Effector memory CD4-positive, alpha-beta T cell (primary cell): ENCODE measurements around the gene VAV2.

Experiments used
- DNase-seq, 3 donors: peaks; one replicate each; pipeline ENCODE4 v3.0.0-alpha.2; 2020
- H3K27ac ChIP-seq: 2 replicates; pipeline ENCODE4 v1.7.0; 2013; ENCODE audit warnings: mild to moderate bottlenecking, low read length, moderate library complexity; ENCODE audit not compliant: insufficient read depth, poor library complexity, severe bottlenecking
- H3K27me3 ChIP-seq: replicated peaks from 2 replicates; pipeline ENCODE4 v1.7.0; 2013; ENCODE audit warnings: mild to moderate bottlenecking, low read length; ENCODE audit not compliant: insufficient read depth, control insufficient read depth, poor library complexity, severe bottlenecking
- H3K36me3 ChIP-seq: 2 replicates; pipeline ENCODE4 v1.7.0; 2013; ENCODE audit warnings: mild to moderate bottlenecking, low read length, moderate library complexity; ENCODE audit not compliant: control insufficient read depth, insufficient read depth
- H3K4me1 ChIP-seq: 2 replicates; pipeline ENCODE4 v1.7.0; 2013; ENCODE audit warnings: low read length, mild to moderate bottlenecking; ENCODE audit not compliant: control insufficient read depth, insufficient read depth, poor library complexity, severe bottlenecking
- H3K4me3 ChIP-seq: 2 replicates; pipeline ENCODE4 v1.7.0; 2013; ENCODE audit warnings: low read length, low read depth, mild to moderate bottlenecking; ENCODE audit not compliant: insufficient read depth, poor library complexity, severe bottlenecking
- H3K9me3 ChIP-seq: 2 replicates; pipeline ENCODE4 v1.7.0; 2013; ENCODE audit warnings: mild to moderate bottlenecking, low read length, moderate library complexity; ENCODE audit not compliant: control insufficient read depth

Gene VAV2

GRCh38 chr9:133728856-133729616 lies 263.1 kb downstream of the VAV2 start:
- H3K4me1 ChIP-seq = peaks cover 9% of the 10 kb centered on the region
- H3K9me3 ChIP-seq = no peaks in the 10 kb centered on the region
- H3K27me3 ChIP-seq = no peaks in the 10 kb centered on the region
- no peak overlapping the region for H3K4me3 ChIP-seq
- H3K36me3 ChIP-seq = no peaks in the 10 kb centered on the region
- no peak overlapping the region for H3K27ac ChIP-seq
- DNase-seq = no peak

GRCh38 chr9:133727876-133728441 lies 264.2 kb downstream of the VAV2 start:
- no peak overlapping the region for H3K27ac ChIP-seq
- H3K4me1 ChIP-seq = peaks cover 9% of the 10 kb centered on the region
- no peaks in the 10 kb centered on the region for H3K36me3 ChIP-seq
- H3K4me3 ChIP-seq = no peak overlapping the region
- H3K9me3 ChIP-seq = no peaks in the 10 kb centered on the region
- no peaks in the 10 kb centered on the region for H3K27me3 ChIP-seq
- DNase-seq = no peak

GRCh38 chr9:133727277-133727875 lies 264.7 kb downstream of the VAV2 start:
- DNase-seq = no peak
- H3K27me3 ChIP-seq = no peaks in the 10 kb centered on the region
- no peak overlapping the region for H3K27ac ChIP-seq
- no peaks in the 10 kb centered on the region for H3K36me3 ChIP-seq
- peaks cover 9% of the 10 kb centered on the region for H3K4me1 ChIP-seq
- H3K4me3 ChIP-seq = no peak overlapping the region
- no peaks in the 10 kb centered on the region for H3K9me3 ChIP-seq

- DNase-seq = peak; percentile 27 to 37 (median 29)
- Histone ChIP-seq H3K27ac (no peak overlapping the region), H3K27me3 (no peaks in the 10 kb centered on the region), H3K4me3 (no peak overlapping the region), H3K4me1 (peaks cover 9% of the 10 kb centered on the region), H3K36me3 (no peaks in the 10 kb centered on the region), H3K9me3 (no peaks in the 10 kb centered on the region)
Observed at GRCh38 chr9:133726401-133727276, 265.5 kb downstream of the VAV2 start.

- no peak for DNase-seq
- no peaks in the 10 kb centered on the region for H3K36me3 ChIP-seq
- no peak overlapping the region for H3K27ac ChIP-seq
- peaks cover 9% of the 10 kb centered on the region for H3K4me1 ChIP-seq
- no peaks in the 10 kb centered on the region for H3K27me3 ChIP-seq
- H3K4me3 ChIP-seq = no peak overlapping the region
- H3K9me3 ChIP-seq = no peaks in the 10 kb centered on the region
Observed at GRCh38 chr9:133725886-133726285, 266.2 kb downstream of the VAV2 start.

- H3K4me3 ChIP-seq = no peak overlapping the region
Observed at GRCh38 chr9:133718563-133719315, 273.4 kb downstream of the VAV2 start.

GRCh38 chr9:133717113-133718031 lies 274.8 kb downstream of the VAV2 start:
- H3K4me1 ChIP-seq = no peaks in the 10 kb centered on the region
- no peaks in the 10 kb centered on the region for H3K27me3 ChIP-seq
- no peak overlapping the region for H3K4me3 ChIP-seq
- DNase-seq = no peak
- no peaks in the 10 kb centered on the region for H3K9me3 ChIP-seq
- no peak overlapping the region for H3K27ac ChIP-seq
- H3K36me3 ChIP-seq = no peaks in the 10 kb centered on the region

More at GRCh38 chr9:133718563-133719315, 273.4 kb downstream of the VAV2 start:
- no peak for DNase-seq
- no peaks in the 10 kb centered on the region for H3K4me1 ChIP-seq
- H3K27me3 ChIP-seq = no peaks in the 10 kb centered on the region
- H3K36me3 ChIP-seq = no peaks in the 10 kb centered on the region
- H3K27ac ChIP-seq = no peak overlapping the region
- H3K9me3 ChIP-seq = no peaks in the 10 kb centered on the region

- no peaks in the 10 kb centered on the region for H3K27me3 ChIP-seq
- H3K9me3 ChIP-seq = no peaks in the 10 kb centered on the region
- no peaks in the 10 kb centered on the region for H3K4me1 ChIP-seq
Observed at GRCh38 chr9:133716564-133717112, 275.5 kb downstream of the VAV2 start.

More at GRCh38 chr9:133716564-133717112, 275.5 kb downstream of the VAV2 start:
- Histone ChIP-seq H3K4me3 (no peak overlapping the region), H3K27ac (no peak overlapping the region), H3K36me3 (no peaks in the 10 kb centered on the region)
- DNase-seq = no peak
